ENCODE results near the gene LZTS3.
"Not testable (repeated sequence)": the region's sequence is repeated elsewhere in the genome, so short reads cannot be mapped to it uniquely, and the experiment has no call there.

The LZTS3 gene

GRCh38 chr20:3172933-3173609, at the start of gene LZTS3:
TSS of gene LZTS3 (minus strand) at chr20:3173549. CDS start at chr20:3167163, 6,386 bp downstream.
- FAIRE-seq, result peak; percentile 53
- DNase-seq (ENCODE audit: insufficient read length, low spot score), result peak; percentile 80

- FAIRE-seq (no peak), DNase-seq (ENCODE audit: insufficient read length, low spot score) (no peak)
Observed at GRCh38 chr20:3221398-3222226, 48.3 kb upstream of the LZTS3 start.

GRCh38 chr20:3218307-3218988, 45.1 kb upstream of the LZTS3 start:
- DNase-seq (ENCODE audit: insufficient read length, low spot score) (peak; percentile 85), FAIRE-seq (peak; percentile 52)

GRCh38 chr20:3215359-3215917, 42.1 kb upstream of the LZTS3 start:
- FAIRE-seq, result not testable (repeated sequence)

GRCh38 chr20:3213226-3213625, 39.9 kb upstream of the LZTS3 start:
- FAIRE-seq, result no peak
- DNase-seq (ENCODE audit: insufficient read length, low spot score), result no peak

More at GRCh38 chr20:3215359-3215917, 42.1 kb upstream of the LZTS3 start:
- not testable (repeated sequence) for DNase-seq (ENCODE audit: insufficient read length, low spot score)

GRCh38 chr20:3210346-3210745, 37.0 kb upstream of the LZTS3 start:
- peak; percentile 8 for FAIRE-seq
- DNase-seq (ENCODE audit: insufficient read length, low spot score), result no peak

- peak; percentile 70 for FAIRE-seq
- no peak for DNase-seq (ENCODE audit: insufficient read length, low spot score)
Observed at GRCh38 chr20:3209946-3210317, 36.6 kb upstream of the LZTS3 start.

- FAIRE-seq (peak; percentile 89), DNase-seq (ENCODE audit: insufficient read length, low spot score) (peak; percentile 74)
Observed at GRCh38 chr20:3209257-3209945, 36.1 kb upstream of the LZTS3 start, which contains the start of gene ITPA. TSS of gene ITPA (plus strand) at chr20:3209498. CDS start at chr20:3209552, 54 bp downstream.

GRCh38 chr20:3208786-3209256, 35.5 kb upstream of the LZTS3 start:
- no peak for DNase-seq (ENCODE audit: insufficient read length, low spot score)

GRCh38 chr20:3204124-3204794, 30.9 kb upstream of the LZTS3 start, which contains the start of gene DDRGK1:
TSS of gene DDRGK1 (minus strand) at chr20:3204682. CDS start at chr20:3204627, 55 bp downstream.
- peak; percentile 96 for FAIRE-seq

More at GRCh38 chr20:3208786-3209256, 35.5 kb upstream of the LZTS3 start:
- FAIRE-seq, result peak; percentile 82

GRCh38 chr20:3203315-3204123, 30.2 kb upstream of the LZTS3 start:
- no peak for DNase-seq (ENCODE audit: insufficient read length, low spot score)
- FAIRE-seq, result no peak

More at GRCh38 chr20:3204124-3204794, 30.9 kb upstream of the LZTS3 start, which contains the start of gene DDRGK1:
- DNase-seq (ENCODE audit: insufficient read length, low spot score), result peak; percentile 83

- FAIRE-seq (no peak), DNase-seq (ENCODE audit: insufficient read length, low spot score) (no peak)
Observed at GRCh38 chr20:3202965-3203314, 29.6 kb upstream of the LZTS3 start.

- FAIRE-seq (no peak), DNase-seq (ENCODE audit: insufficient read length, low spot score) (no peak)
Observed at GRCh38 chr20:3199976-3200755, 26.8 kb upstream of the LZTS3 start.

- FAIRE-seq, result no peak
Observed at GRCh38 chr20:3199206-3199605, 25.9 kb upstream of the LZTS3 start.

GRCh38 chr20:3195590-3196237, 22.4 kb upstream of the LZTS3 start:
- FAIRE-seq, result no peak
- DNase-seq (ENCODE audit: insufficient read length, low spot score), result no peak

More at GRCh38 chr20:3199206-3199605, 25.9 kb upstream of the LZTS3 start:
- no peak for DNase-seq (ENCODE audit: insufficient read length, low spot score)

GRCh38 chr20:3194617-3195280, 21.4 kb upstream of the LZTS3 start:
- DNase-seq (ENCODE audit: insufficient read length, low spot score) (no peak), FAIRE-seq (no peak)
